GM23338 (cell line): Measurements from ENCODE around the gene POLR3A. TPM values are rescaled to one million over a fixed set of nuclear protein-coding genes. Genes with fewer than 3 reads are reported as not detected.
A peak's percentile ranks its signal among the peaks of the same experiment; 100 is the strongest.
"Not testable (repeated sequence)": the region's sequence is repeated elsewhere in the genome, so short reads cannot be mapped to it uniquely, and the experiment has no call there.

ENCODE experiments used
- ATAC-seq: fragments of 200-7000 bp; cut with Tn5 transposase; 3 replicates; pipeline ENCODE4 v1.9.1; 2020
- DNase-seq: peaks from one replicate; pipeline ENCODE4 v3.0.0-alpha.2; 2015; ENCODE audit warnings: low spot score
- H2AFZ ChIP-seq: fragments of 200-600 bp; sonication (generic); 2 replicates; pipeline ENCODE4 v1.8.0; 2016; ENCODE audit warnings: antibody characterized with exemption, mild to moderate bottlenecking, moderate library complexity
- H3F3A ChIP-seq: fragments of 200-600 bp; sonication (generic); replicated peaks from 2 replicates; pipeline ENCODE4 v1.8.0; 2017; ENCODE audit warnings: antibody characterized with exemption, mixed run types, low read depth
- H3K27ac ChIP-seq: fragments of 200-600 bp; sonication (generic); 2 replicates; pipeline ENCODE4 v1.6.1; 2016; ENCODE audit warnings: low read depth
- H3K27me3 ChIP-seq: fragments of 200-600 bp; sonication (generic); 2 replicates; pipeline ENCODE4 v1.8.0; 2016; ENCODE audit warnings: mild to moderate bottlenecking, mixed run types, moderate library complexity; ENCODE audit not compliant: insufficient read depth
- H3K36me3 ChIP-seq: fragments of 200-600 bp; sonication (generic); 2 replicates; pipeline ENCODE4 v1.8.0; 2016; ENCODE audit warnings: mild to moderate bottlenecking; ENCODE audit not compliant: insufficient read depth
- H3K4me1 ChIP-seq: fragments of 200-600 bp; sonication (generic); 2 replicates; pipeline ENCODE4 v1.8.0; 2016; ENCODE audit warnings: mild to moderate bottlenecking, moderate library complexity; ENCODE audit not compliant: insufficient read depth
- H3K4me2 ChIP-seq: fragments of 200-600 bp; sonication (generic); 2 replicates; pipeline ENCODE4 v1.7.1; 2017; ENCODE audit warnings: mixed run types
- H3K4me3 ChIP-seq: fragments of 200-600 bp; sonication (generic); 2 replicates; pipeline ENCODE4 v1.6.1; 2016; ENCODE audit warnings: mixed run types
- H3K79me2 ChIP-seq: fragments of 200-600 bp; sonication (generic); replicated peaks from 2 replicates; pipeline ENCODE4 v1.8.0; 2017; ENCODE audit warnings: mild to moderate bottlenecking; ENCODE audit not compliant: insufficient read depth
- H3K9me2 ChIP-seq: fragments of 200-600 bp; sonication (generic); 2 replicates; pipeline ENCODE4 v1.8.0; 2017; ENCODE audit not compliant: insufficient read depth
- H4K20me1 ChIP-seq: fragments of 200-600 bp; sonication (generic); replicated peaks from 2 replicates; pipeline ENCODE4 v1.8.0; 2017; ENCODE audit warnings: mild to moderate bottlenecking; ENCODE audit not compliant: insufficient read depth
- H3K27ac Mint-ChIP-seq: 2 replicates; pipeline ENCODE4 v1.8.0; 2020; ENCODE audit warnings: inconsistent platforms, mild to moderate bottlenecking, moderate library complexity, mixed read lengths
- H3K27me3 Mint-ChIP-seq: 3 replicates; pipeline ENCODE4 v1.8.0; 2022; ENCODE audit warnings: low read depth, mild to moderate bottlenecking, moderate library complexity, mixed read lengths, inconsistent platforms; ENCODE audit not compliant: insufficient read depth, poor library complexity
- H3K36me3 Mint-ChIP-seq: 3 replicates; pipeline ENCODE4 v1.8.0; 2021; ENCODE audit warnings: low read depth, mild to moderate bottlenecking, inconsistent platforms, moderate library complexity, mixed read lengths
- H3K4me1 Mint-ChIP-seq: 3 replicates; pipeline ENCODE4 v1.8.0; 2020; ENCODE audit warnings: mild to moderate bottlenecking, inconsistent platforms, mixed read lengths
- H3K4me3 Mint-ChIP-seq: 3 replicates; pipeline ENCODE4 v1.8.0; 2021; ENCODE audit warnings: moderate library complexity, mild to moderate bottlenecking, inconsistent platforms, mixed read lengths
- H3K9me3 Mint-ChIP-seq: 3 replicates; pipeline ENCODE4 v1.8.0; 2020; ENCODE audit warnings: moderate library complexity, mild to moderate bottlenecking, inconsistent platforms, mixed read lengths
- CTCF ChIP-seq, 2 experiments: fragments of 200-600 bp in 1 of 2; sonication (generic) in 1 of 2; conservative IDR thresholded peaks; 2 replicates each; pipeline versions ENCODE4 v1.5.1 to v1.6.1; 2016 to 2017; ENCODE audit warnings: antibody characterized with exemption in 2 of 2, low read depth in 2 of 2, mild to moderate bottlenecking in 2 of 2, moderate library complexity in 1 of 2
- EZH2 ChIP-seq: fragments of 200-600 bp; sonication (generic); IDR thresholded peaks from one replicate; pipeline ENCODE4 v1.8.0; 2017; ENCODE audit warnings: antibody characterized with exemption, mild to moderate bottlenecking, low read depth; ENCODE audit not compliant: unreplicated experiment
- EZH2phosphoT487 ChIP-seq: fragments of 200-600 bp; sonication (generic); IDR thresholded peaks from one replicate; pipeline ENCODE4 v1.8.1; 2018; ENCODE audit warnings: antibody characterized with exemption; ENCODE audit not compliant: unreplicated experiment
- JUNB ChIP-seq: IDR thresholded peaks from one replicate; pipeline ENCODE4 v1.6.1; 2016; ENCODE audit warnings: antibody characterized with exemption; ENCODE audit not compliant: unreplicated experiment
- NANOG ChIP-seq: IDR thresholded peaks from 2 replicates; pipeline ENCODE4 v1.6.1; 2016; ENCODE audit warnings: antibody characterized with exemption, borderline replicate concordance
- POLR2AphosphoS5 ChIP-seq: IDR thresholded peaks from 2 replicates; pipeline ENCODE4 v1.6.1; 2016; ENCODE audit warnings: antibody characterized with exemption, low read depth
- REST ChIP-seq: IDR thresholded peaks from one replicate; pipeline ENCODE4 v1.6.1; 2018; ENCODE audit warnings: antibody characterized with exemption; ENCODE audit not compliant: unreplicated experiment
- STAT1 ChIP-seq: IDR thresholded peaks from one replicate; pipeline ENCODE4 v1.6.1; 2016; ENCODE audit warnings: antibody characterized with exemption; ENCODE audit not compliant: unreplicated experiment
- ZNF114 ChIP-seq: fragments of 250-450 bp; sonication (Bioruptor Pico); IDR thresholded peaks from 2 replicates; pipeline ENCODE4 v1.5.0; 2020; ENCODE audit warnings: mild to moderate bottlenecking, moderate library complexity
- ZNF331 ChIP-seq: fragments of 250-450 bp; sonication (Bioruptor Pico); IDR thresholded peaks from 2 replicates; pipeline ENCODE4 v1.5.0; 2020; ENCODE audit warnings: low read depth, mild to moderate bottlenecking, moderate library complexity
- polyA plus RNA-seq: library from polyadenylated mRNA; unstranded; fragments of >200 nt; fragmentation: Nextera tagmentation; extraction: Ambion mirVana; gene quantifications from 2 replicates; pipeline ENCODE4 v1.2.1, GENCODE V29; 2016
- total RNA-seq: library from RNA; depleted of rRNA; stranded (reverse); fragments of >200 nt; shearing (Covaris generic); gene quantifications from 2 replicates; pipeline ENCODE4 v1.2.3, GENCODE V29; 2014
- TF ChIP-seq, protein P1 (sequence below): IDR thresholded peaks from 2 replicates; pipeline ENCODE4 v1.6.1; 2016; ENCODE audit warnings: antibody characterized with exemption

Gene POLR3A
- total and polyA plus RNA-seq, 2 experiments from 2014 or later = 11.6 to 35.5 TPM

GRCh38 chr10:78029269-78030226 lies at the start of gene POLR3A (continued):
- peak; percentile 66 to 98 for TF ChIP-seq CTCF (conservative IDR thresholded peaks at IDR 0.05; ENCODE audit: low read depth in 2 of 2)

- H3K27ac Mint-ChIP-seq = no peak overlapping the region
- DNase-seq (no peak), ATAC-seq (no peak)
- Histone ChIP-seq H3K27me3 (no peaks in the 10 kb centered on the region), H3K79me2 (no peaks in the 10 kb centered on the region), H2AFZ (no peak overlapping the region), H3K4me3 (no peak overlapping the region), H3F3A (no peaks in the 10 kb centered on the region), H3K36me3 (no peaks in the 10 kb centered on the region; the same call in 1 of the 2 replicates), H3K27ac (no peak overlapping the region), H3K4me2 (no peak overlapping the region), H4K20me1 (no peaks in the 10 kb centered on the region), H3K9me2 (0 out of 2 replicates have a peak, but pooled peaks cover 3% of the 10 kb centered on the region), H3K4me1 (no peaks in the 10 kb centered on the region)
- H3K9me3 Mint-ChIP-seq = peaks cover 34% of the 10 kb centered on the region
- H3K4me3 Mint-ChIP-seq = no peak overlapping the region
- TF ChIP-seq POLR2AphosphoS5 = no peak
- TF ChIP-seq EZH2 = no peak
- TF ChIP-seq CTCF (conservative IDR thresholded peaks at IDR 0.05; ENCODE audit: low read depth in 2 of 2) = no peak
- no peak for TF ChIP-seq STAT1
- TF ChIP-seq ZNF331 (CRISPR knock-in tag) = no peak
- TF ChIP-seq ZNF114 (CRISPR knock-in tag) = no peak
- no peak for TF ChIP-seq EZH2phosphoT487
- TF ChIP-seq, protein P1, sequence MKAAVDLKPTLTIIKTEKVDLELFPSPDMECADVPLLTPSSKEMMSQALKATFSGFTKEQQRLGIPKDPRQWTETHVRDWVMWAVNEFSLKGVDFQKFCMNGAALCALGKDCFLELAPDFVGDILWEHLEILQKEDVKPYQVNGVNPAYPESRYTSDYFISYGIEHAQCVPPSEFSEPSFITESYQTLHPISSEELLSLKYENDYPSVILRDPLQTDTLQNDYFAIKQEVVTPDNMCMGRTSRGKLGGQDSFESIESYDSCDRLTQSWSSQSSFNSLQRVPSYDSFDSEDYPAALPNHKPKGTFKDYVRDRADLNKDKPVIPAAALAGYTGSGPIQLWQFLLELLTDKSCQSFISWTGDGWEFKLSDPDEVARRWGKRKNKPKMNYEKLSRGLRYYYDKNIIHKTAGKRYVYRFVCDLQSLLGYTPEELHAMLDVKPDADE = no peak
- TF ChIP-seq NANOG = no peak
- no peak for TF ChIP-seq REST
- TF ChIP-seq JUNB = no peak
- no peaks in the 10 kb centered on the region for H3K4me1 Mint-ChIP-seq
- H3K36me3 Mint-ChIP-seq = peaks cover 17% of the 10 kb centered on the region
- H3K27me3 Mint-ChIP-seq = peaks cover 5% of the 10 kb centered on the region
Observed at GRCh38 chr10:78078539-78079330, 49.4 kb upstream of the POLR3A start.

DNA sequence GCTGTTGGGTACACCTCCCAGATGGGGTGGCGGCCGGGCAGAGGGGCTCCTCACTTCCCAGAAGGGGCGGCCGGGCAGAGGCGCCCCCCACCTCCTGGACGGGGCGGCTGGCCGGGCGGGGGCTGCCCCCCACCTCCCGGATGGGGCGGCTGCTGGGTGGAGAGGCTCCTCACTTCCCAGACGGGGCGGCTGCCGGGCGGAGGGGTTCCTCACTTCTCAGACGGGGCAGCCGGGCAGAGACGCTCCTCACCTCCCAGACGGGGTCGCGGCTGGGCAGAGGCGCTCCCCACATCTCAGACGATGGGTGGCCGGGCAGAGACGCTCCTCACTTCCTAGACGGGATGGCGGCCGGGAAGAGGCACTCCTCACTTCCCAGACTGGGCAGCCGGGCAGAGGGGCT lies 46.5 kb upstream of the POLR3A start:
- peaks cover 38% of the 10 kb centered on the region for H3K9me3 Mint-ChIP-seq
- H3K4me1 Mint-ChIP-seq, H3K4me1 ChIP-seq, H3K27me3 Mint-ChIP-seq, H3K27me3 ChIP-seq, H4K20me1 ChIP-seq, H3K79me2 ChIP-seq, H3K4me2 ChIP-seq, H3K4me3 Mint-ChIP-seq, H3K9me2 ChIP-seq, H3K36me3 ChIP-seq, H3K27ac Mint-ChIP-seq, H2AFZ ChIP-seq, H3K27ac ChIP-seq, ATAC-seq, DNase-seq, H3F3A ChIP-seq, H3K4me3 ChIP-seq: not testable (repeated sequence)
- H3K36me3 Mint-ChIP-seq = peaks cover 17% of the 10 kb centered on the region
